Prostate gland (tissue), 2 donors: ENCODE measurements around the gene RNASE12.

ENCODE experiments used
- POLR2AphosphoS5 ChIP-seq: sonication (generic); formaldehyde crosslinking; IDR thresholded peaks from one replicate; pipeline ENCODE4 v1.6.1; 2017; ENCODE audit warnings: antibody characterized with exemption
- TF ChIP-seq, protein P1 (sequence below), 4 experiments: fragments of 200-600 bp in 2 of 4; fragments of 450-650 bp in 2 of 4; sonication (generic) in 2 of 4; IDR thresholded peaks; 1 replicate in 3 of 4; 2 replicates in 1 of 4; pipeline ENCODE4 v1.5.1; 2016 to 2019; ENCODE audit warnings: antibody characterized with exemption in 4 of 4, mild to moderate bottlenecking in 2 of 4, moderate library complexity in 2 of 4

DNA sequence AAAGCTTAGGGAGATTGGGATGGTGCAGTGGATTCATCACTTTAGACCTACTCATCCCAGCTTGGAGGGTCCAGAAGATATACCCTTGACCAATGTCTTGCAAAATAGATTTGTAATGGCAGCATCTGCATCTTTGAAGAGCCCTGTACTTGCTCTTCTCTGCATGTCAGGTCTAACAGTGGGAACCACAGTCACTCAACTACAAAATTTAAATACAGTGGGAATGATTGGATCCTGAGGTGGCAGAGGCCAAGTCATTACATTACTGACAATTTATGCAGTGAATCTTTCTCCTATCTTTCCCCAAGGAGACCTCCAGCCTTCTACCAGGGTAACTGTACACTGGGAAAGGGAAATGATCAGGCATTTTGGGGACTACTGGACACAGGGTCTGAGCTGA is 22.1 kb downstream of the RNASE12 start:
- TF ChIP-seq, protein P1, sequence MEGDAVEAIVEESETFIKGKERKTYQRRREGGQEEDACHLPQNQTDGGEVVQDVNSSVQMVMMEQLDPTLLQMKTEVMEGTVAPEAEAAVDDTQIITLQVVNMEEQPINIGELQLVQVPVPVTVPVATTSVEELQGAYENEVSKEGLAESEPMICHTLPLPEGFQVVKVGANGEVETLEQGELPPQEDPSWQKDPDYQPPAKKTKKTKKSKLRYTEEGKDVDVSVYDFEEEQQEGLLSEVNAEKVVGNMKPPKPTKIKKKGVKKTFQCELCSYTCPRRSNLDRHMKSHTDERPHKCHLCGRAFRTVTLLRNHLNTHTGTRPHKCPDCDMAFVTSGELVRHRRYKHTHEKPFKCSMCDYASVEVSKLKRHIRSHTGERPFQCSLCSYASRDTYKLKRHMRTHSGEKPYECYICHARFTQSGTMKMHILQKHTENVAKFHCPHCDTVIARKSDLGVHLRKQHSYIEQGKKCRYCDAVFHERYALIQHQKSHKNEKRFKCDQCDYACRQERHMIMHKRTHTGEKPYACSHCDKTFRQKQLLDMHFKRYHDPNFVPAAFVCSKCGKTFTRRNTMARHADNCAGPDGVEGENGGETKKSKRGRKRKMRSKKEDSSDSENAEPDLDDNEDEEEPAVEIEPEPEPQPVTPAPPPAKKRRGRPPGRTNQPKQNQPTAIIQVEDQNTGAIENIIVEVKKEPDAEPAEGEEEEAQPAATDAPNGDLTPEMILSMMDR (IDR thresholded peaks at IDR 0.05) = no peak
- no peak for TF ChIP-seq POLR2AphosphoS5
